Caki2 (cell line): ENCODE results near the gene ADTRP. TPM values are rescaled to one million over a fixed set of nuclear protein-coding genes. Genes with fewer than 3 reads are reported as not detected.

Experiments used
- DNase-seq: peaks from one replicate; pipeline ENCODE4 v3.0.0-alpha.2; 2015; ENCODE audit warnings: low read depth
- in situ Hi-C: cut with HindIII; loops from 2 replicates; pipeline ENCODE4 v1.10.0; 2016; ENCODE audit warnings: low sequenced_read_pairs, low pct_unique_long_range_greater_than_20kb, mixed read lengths
- total RNA-seq: library from RNA; depleted of rRNA; stranded (reverse); fragments of >200 nt; shearing (Covaris generic); gene quantifications from 2 replicates; pipeline ENCODE4 v1.2.3, GENCODE V29; 2014; ENCODE audit warnings: low replicate concordance; rRNA removed

The ADTRP gene, protein sequence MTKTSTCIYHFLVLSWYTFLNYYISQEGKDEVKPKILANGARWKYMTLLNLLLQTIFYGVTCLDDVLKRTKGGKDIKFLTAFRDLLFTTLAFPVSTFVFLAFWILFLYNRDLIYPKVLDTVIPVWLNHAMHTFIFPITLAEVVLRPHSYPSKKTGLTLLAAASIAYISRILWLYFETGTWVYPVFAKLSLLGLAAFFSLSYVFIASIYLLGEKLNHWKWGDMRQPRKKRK
- total RNA-seq: not detected in 2 replicates

DNA sequence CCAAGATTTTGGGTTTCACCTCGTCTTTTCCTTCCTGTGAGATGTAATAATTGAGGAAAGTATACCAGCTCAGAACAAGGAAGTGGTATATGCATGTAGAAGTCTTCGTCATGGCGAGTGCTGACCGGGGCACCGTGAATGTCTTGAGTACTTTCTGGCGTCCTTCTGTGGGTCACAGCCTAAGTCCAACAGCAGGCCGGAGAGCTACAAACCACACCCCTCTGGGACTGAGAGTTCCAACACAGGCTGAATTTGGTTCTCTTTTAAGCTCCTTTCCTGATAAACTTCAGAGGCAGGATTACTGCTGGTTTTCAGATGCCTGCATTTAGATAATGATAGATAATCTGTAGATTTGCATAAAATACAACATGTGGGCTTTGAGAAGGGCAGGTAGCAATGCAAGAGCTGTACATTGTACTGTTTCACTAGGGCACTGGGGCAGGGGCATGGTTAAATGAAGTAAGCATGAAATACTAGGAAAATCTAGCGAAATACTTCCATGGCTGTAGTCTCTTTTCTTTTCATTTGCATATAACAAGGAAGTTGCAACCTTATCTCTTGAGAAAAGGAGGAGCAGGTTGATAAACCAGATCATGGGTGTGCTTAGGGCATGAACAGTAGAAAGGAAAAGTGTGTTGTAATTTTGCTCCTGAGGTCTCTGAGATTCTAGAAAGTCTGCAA lies at the start of gene ADTRP:
ADTRP (minus strand) TSS at position 156 of the 681 bp plus-strand sequence; CDS start at position 112, 44 bp downstream.
- no peak for DNase-seq
- in situ Hi-C loops: no loop called here

- no peak for DNase-seq
Observed at GRCh38 chr6:11826779-11827178, 48.2 kb upstream of the ADTRP start.

DNA sequence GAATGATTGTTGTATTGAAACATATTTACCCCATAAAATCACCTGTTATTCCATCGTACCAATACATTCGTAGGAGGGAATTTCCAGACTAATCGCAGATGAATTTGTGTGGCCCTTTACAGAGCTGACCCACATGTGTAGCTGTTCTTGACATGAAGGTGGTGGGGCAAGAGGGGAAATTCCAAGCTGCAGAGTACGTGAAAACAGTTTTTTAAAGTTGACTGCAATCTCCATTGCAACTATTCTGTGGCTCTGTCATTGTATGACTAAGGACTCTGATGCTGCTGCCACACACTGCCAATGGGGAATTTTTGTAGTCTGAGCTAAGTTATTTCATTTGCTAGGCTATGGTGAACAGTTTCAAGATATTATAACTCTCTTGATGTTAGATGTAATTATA lies 46.4 kb upstream of the ADTRP start:
- in situ Hi-C loops: no loop called here
- peak; percentile 13 for DNase-seq

More at GRCh38 chr6:11826779-11827178, 48.2 kb upstream of the ADTRP start:
- in situ Hi-C loops: no loop called here

DNA sequence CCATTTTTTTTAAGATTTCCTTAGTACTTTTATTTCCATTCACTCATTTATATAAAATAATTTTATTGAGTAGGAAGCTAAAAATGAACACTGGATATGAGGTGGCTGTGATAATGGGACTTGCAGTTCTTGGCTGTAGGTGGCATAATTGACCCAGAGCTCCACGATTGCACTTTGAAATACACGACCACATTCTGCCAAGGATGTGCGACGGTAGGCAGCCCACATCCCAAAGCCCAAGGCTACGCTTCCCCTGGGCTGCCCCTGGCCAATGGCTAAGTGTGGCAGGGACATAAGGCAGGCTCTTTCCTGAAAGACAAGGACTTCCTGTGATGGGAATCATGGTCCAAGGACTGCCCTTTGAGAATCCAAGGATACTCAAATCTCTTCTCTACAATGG lies 43.7 kb upstream of the ADTRP start:
- in situ Hi-C loops: no loop called here
- no peak for DNase-seq

DNA sequence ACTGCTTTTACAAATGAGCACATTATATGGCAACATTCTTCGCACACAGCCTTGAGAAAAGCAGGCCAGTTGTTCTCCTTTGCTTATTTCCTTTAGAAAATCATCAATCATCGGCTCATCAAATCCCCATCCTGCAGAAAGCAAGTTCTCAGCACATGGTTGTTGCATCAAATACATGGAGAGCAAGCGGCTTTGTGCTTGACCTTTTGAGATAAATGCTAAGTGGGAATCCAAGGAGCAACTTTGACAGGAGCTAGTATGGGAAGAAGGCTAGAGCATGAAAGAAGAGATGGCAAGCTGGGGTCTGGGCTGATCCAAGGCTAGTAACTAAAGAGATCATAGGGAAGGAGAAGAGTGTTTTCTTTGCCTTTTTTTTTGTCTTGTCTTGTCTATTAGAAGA lies 43.2 kb upstream of the ADTRP start:
- in situ Hi-C loops: no loop called here
- DNase-seq: no peak

DNA sequence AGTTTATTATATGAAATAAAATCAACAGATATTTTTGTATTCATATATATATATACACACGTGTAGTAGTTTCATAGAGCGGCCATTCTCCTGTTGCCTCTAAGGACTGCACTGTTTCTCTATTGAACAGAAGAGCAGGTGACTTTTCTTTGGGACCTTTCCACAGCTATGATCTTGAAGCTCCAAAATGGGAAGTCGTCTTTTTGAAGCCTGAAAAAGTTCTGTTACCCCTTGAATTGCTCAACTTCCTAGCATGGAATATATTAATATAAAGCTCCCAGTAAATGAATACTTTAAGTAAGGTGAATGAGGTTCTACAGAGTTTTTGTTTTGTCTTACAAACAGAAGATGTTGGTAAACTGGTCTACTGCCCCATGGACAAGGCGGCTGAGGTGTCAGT lies 42.2 kb upstream of the ADTRP start:
- in situ Hi-C loops: no loop called here
- no peak for DNase-seq

GRCh38 chr6:11819486-11819885 lies 40.9 kb upstream of the ADTRP start:
- DNase-seq: no peak
- in situ Hi-C loops: no loop called here

- in situ Hi-C loops: no loop called here
- DNase-seq: peak; percentile 65
Observed at GRCh38 chr6:11815231-11815630, 36.6 kb upstream of the ADTRP start.

DNA sequence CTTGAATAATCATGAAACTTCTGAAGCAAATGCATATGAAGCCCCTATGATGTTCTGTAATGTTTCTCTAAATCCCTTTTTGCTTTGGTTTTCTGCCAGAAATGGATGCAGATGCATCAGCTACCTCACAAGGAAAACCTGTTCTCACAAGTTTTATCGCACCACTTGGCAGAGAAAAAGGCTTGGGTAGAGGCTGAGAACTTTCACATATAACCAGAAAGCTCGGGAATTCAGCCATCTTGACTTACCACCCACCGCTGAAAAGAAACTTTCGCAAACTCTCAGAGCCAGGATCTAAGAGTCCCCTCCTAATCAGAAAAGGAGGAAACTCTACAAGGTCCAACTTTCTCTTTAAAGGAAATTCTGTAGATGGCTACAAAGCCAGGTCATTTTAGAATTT lies 36.2 kb upstream of the ADTRP start:
- DNase-seq: no peak
- in situ Hi-C loops: no loop called here

DNA sequence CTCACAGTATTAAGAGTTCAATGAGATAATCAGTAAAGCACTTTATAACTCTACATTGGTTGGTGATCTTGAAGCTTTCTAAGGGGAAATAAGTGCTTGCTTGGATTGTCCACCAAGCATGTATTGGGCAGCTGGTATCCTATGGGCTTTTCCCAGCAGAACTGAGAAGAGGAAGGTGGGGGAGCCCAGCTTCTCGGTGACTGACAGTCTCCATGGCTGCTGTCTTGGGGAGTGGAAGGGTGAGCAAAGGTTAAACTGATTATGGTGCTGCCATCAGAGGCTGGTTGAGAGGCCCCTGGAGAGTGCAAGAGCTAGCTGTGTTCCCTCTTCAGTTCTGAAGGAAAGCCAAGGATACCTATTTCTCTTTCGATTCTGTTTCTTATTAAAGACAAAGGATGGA lies 35.5 kb upstream of the ADTRP start:
- no peak for DNase-seq
- in situ Hi-C loops: no loop called here

- in situ Hi-C loops: no loop called here
- no peak for DNase-seq
Observed at GRCh38 chr6:11813606-11814005, 35.0 kb upstream of the ADTRP start.

- in situ Hi-C loops: no loop called here
- no peak for DNase-seq
Observed at GRCh38 chr6:11812951-11813350, 34.3 kb upstream of the ADTRP start.

DNA sequence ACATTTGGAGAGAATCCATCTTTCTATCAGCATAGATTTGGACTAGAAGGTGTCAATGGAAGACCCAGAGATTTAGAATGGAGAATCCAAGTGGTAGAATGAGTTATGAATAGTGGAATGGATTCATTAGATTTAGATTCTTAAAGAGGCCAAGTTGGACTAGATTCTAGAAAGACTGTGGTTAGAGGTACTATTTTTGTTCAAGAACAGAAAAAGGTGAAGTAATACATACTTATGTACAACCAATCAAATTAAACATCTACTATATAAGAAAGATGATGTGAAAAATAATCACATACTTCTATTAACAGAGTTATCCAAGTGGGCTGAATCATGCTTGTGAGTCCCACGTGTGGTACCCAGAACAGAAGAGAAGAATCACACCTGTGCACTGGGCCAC lies 33.8 kb upstream of the ADTRP start:
- in situ Hi-C loops: no loop called here
- DNase-seq: no peak

DNA sequence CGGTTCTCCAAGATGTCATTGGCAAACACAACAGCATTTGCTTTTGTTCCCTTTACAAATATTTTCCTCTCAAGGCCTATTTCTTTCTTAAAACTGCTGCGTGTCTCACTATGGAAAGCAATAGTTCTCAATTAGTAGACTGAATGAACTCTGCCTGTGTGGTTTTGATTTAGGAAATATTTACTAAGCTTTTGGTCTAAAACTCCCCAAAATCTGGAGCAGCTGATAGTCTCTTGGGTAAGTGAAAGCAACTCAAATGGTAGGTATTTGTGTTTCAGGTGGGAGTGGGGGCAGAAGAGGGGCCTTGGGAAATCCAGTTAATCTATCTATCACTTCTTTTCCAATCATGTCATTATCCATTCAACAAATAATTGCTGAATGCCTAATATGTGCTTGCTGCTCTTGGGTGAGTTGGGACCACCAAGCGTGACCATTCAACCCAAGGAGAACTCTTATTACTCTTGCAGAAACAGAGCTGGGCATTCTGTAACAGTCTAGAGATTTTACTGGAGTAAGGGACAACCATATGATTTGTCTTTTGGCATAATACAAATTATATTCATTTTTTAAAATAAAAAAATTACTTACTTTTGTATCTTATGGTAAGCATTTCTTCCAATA lies 33.2 kb upstream of the ADTRP start:
- in situ Hi-C loops: no loop called here

GRCh38 chr6:11810854-11811643 lies 32.4 kb upstream of the ADTRP start:
- in situ Hi-C loops: no loop called here
- no peak for DNase-seq

More for the DNA sequence above, 33.2 kb upstream of the ADTRP start:
- DNase-seq: no peak

- in situ Hi-C loops: no loop called here
- peak; percentile 68 for DNase-seq
Observed at GRCh38 chr6:11810039-11810541, 31.5 kb upstream of the ADTRP start.

GRCh38 chr6:11808054-11808453 lies 29.5 kb upstream of the ADTRP start:
- no peak for DNase-seq
- in situ Hi-C loops: no loop called here

- in situ Hi-C loops: no loop called here
- DNase-seq: no peak
Observed at GRCh38 chr6:11806561-11807317, 28.1 kb upstream of the ADTRP start.
